Superior temporal gyrus (tissue), 1 donor: Measurements from ENCODE around the gene MAFF.

Experiments
- DNase-seq: peaks from one replicate; pipeline ENCODE4 v3.0.0-alpha.2; 2016; ENCODE audit errors: extremely low spot score

Gene MAFF

DNA sequence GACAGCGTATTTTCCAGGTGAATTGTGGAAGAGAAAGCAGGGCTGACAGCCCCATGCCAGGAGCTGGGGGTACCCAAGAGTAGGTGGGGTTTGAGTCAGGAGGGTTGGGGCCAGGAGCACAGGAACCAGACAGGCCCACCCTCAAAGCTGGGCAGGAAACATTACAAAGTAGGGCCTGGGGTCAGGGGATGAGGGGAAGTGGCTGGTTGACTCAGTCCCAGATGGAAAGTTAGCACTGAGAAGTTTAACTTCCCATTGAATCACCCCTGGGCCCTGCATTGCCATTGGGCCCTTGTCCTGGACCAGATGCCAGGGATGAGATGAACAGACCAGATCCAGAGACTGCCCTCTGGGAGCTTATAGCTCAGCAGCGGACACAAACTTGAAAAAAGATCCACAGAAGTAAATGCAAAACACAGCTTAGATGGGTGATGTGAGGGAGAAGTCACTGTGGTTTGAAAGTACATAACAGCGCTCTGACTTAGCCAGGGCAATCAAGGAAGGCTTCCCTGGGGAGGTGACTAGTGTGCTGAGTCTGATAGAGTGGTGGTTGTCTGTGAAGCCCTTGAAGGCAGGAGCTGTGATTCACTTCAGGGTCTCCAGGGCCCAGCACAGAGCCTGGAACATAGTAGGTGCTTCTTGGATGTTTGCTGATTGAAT lies 2.2 kb downstream of the MAFF start:
- no peak for DNase-seq

- no peak for DNase-seq
These were observed 3.0 kb downstream of the MAFF start for GRCh38 chr22:38204784-38205183.

- no peak for DNase-seq
These were observed 3.7 kb downstream of the MAFF start for GRCh38 chr22:38205261-38206128.

DNA sequence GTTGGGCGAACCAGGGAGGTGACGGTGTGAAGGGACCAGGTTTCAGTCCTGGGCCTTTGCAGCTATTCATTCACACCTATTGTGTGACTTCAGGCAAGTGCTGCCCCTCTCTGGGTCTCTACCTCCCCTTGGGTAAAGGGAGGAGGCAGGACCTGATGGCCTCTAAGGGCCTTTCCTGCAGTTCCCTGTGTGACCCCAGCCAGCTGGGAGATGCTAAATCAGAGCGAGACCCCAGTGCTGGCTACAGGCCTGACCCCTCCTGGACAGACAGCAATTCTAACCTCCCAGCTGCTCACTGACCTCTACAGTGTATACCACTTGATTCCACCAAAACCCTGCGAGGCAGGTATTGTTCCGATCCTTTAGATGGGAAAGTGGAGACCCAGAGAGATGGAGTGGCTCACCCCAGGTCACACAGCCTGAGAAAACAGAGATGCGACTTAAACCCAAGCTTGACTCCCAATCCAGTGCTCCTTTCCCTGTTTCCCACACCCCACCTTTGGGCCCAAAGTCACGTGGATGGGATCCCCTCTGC lies 6.2 kb downstream of the MAFF start:
- DNase-seq: no peak

DNA sequence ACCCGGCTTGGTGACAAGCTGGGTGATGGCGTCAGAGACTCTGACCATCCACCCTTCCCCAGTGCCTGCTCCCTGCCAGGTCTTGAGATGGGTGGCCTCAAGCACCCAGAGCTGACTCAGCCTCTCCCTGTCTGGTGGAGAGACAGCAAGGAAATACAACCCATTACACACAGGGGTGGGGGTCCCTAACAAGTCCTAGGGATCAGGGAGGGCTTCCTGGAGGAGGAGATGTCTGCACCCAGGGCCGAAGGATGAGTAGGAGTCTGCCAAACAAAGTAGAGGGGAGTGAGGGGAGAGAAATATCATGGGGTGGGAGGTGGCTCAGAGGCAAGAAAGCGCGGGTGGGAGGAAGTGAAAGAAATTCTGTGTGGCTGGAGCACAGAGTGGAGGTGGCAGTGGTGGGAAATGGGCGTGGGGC lies 6.8 kb downstream of the MAFF start:
- DNase-seq: no peak

- DNase-seq: no peak
These were observed 9.8 kb downstream of the MAFF start for GRCh38 chr22:38211556-38211955.

DNA sequence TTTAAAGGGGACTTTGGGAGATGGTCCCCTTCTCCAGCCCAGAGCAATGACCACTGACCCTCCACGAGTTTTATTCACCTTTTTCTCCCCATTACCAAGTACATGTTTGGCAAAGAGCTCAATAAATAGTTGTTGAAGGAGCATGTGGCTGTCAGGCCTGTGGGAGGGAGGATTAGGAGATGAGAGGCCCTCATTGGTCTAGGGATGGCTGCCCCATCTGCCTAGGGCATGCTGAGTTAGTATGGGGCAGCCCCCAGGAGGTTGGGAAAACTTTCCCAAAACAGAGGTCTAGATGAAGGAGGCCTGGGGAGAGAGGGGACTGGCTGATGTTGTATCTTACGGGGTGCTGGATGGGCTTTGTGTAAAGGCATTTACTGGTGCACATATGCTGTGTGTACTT lies 10.6 kb downstream of the MAFF start:
- no peak for DNase-seq

- no peak for DNase-seq
These were observed 11.7 kb downstream of the MAFF start for GRCh38 chr22:38213319-38213989.

GRCh38 chr22:38213990-38214301 lies 12.2 kb downstream of the MAFF start:
- no peak for DNase-seq

GRCh38 chr22:38214302-38215056 lies 12.7 kb downstream of the MAFF start:
- no peak for DNase-seq

DNA sequence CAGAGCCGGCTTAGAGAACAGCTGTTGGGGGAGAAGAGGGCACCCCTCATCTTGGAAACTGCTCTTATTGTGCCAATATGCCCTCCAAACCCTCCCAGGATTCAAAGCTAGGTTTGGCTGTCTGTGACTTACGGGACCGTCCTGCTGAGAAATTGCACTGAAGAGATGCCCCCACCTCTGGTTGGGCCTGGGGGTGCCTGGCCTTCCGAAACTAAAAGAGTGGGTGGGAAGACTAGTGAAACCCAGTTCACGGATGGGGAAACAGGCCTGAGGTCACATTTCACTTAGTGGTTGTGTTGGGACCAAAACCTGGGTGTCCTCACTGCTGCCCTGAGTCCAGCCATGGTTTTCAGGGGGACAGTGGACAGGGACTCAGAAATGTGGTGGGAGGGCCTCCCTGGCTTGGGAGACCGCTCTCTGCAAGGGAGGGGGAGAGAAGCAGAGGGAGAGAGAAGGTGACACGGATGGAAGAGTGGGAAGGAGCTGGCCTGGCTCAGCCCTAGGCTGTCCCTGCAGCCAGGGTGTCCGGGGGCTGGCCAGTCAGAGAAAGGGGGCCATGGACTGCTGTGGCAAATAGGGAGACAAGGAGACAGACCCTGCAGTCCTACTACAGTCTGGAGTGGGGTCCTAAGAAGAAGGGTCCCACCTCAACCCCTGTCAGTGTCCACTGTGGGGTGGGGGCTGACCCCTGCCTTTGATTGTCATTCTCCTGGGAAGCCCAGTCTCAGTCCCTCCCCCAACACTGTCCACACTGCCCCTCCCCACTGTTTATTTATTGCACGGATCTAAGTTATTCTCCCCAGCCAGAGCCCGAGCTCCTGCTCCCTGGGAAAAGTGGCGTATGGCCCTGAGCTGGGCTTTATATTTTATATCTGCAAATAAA lies 13.6 kb downstream of the MAFF start:
- no peak for DNase-seq

- DNase-seq: no peak
These were observed 17.1 kb downstream of the MAFF start for GRCh38 chr22:38218661-38219622.

DNA sequence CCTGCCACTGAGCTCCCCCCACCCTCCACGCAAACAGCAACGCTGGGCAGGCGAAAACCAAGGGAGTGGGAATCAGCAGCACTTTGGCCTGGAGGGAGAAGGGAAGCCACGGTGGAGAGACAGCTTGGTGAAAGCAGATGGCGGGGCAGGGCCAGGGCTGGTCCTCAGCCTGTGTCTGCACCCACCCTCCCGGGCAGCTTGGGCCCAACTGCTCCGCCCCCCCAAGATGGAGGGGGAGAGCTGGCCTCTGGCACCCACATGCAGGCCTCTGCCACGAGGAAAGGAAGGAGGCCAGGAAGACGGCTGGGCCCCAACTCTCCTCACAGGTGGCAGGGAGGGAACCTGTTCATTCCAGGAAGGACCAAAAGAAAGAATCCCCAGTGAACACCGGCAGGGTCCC lies 17.8 kb downstream of the MAFF start:
- no peak for DNase-seq

DNA sequence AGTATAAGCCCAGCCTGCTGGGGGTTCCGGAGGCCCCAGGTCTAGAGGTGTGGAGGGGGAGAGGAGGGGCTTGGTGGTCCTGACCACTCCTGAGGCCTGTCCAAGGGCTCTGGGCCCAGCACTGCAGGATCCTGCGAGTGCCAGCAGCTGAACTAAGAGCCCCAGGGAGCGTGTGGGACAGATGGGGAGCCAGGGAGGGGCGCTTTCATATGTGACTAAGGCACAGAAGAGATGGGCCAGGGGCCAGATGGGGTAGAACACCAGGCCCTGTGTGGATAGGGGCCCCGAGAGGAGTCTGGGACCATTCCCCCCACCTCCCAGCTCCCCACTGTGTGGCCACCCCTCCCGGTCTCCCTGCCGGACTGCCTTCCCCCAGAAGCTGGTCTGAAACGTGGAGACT lies 18.4 kb downstream of the MAFF start:
- DNase-seq: no peak

DNA sequence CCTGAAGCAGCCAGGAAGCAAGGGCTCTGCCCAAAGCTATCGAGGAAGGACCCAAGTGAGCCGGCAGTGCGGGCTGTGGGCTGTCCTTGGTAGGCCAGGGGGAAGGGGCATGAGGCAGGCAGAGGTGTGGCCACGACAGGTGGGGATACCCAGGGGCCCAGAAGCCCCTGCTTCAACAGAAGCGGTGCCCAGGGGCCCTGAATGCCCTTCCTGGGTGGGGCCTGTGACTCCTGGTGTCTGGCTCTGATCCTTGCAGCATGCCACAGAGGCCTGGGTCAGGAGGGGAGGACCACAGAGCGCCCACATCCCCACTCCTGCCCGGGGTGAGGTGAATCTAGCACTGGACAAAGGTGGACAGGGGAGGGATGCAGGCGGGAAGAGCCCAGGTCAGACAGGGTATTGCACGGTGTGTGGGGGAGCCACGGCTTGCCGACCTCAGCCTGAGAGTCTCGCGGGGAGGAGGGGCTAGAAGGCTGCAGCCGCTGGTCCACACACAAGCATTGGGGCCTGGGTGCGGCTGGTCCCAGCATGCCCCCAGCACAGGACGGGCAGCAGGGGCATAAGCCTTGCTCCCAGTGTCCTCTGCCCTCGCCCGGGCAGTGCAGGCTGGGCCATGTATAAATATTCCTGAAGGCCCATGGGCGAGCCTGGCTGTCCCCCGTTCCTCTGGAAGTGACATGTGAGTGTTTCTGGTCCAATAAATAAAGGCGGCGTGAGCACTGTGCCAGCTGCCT lies 19.0 kb downstream of the MAFF start:
- DNase-seq: no peak

GRCh38 chr22:38221407-38221806 lies 19.6 kb downstream of the MAFF start:
- DNase-seq: no peak

DNA sequence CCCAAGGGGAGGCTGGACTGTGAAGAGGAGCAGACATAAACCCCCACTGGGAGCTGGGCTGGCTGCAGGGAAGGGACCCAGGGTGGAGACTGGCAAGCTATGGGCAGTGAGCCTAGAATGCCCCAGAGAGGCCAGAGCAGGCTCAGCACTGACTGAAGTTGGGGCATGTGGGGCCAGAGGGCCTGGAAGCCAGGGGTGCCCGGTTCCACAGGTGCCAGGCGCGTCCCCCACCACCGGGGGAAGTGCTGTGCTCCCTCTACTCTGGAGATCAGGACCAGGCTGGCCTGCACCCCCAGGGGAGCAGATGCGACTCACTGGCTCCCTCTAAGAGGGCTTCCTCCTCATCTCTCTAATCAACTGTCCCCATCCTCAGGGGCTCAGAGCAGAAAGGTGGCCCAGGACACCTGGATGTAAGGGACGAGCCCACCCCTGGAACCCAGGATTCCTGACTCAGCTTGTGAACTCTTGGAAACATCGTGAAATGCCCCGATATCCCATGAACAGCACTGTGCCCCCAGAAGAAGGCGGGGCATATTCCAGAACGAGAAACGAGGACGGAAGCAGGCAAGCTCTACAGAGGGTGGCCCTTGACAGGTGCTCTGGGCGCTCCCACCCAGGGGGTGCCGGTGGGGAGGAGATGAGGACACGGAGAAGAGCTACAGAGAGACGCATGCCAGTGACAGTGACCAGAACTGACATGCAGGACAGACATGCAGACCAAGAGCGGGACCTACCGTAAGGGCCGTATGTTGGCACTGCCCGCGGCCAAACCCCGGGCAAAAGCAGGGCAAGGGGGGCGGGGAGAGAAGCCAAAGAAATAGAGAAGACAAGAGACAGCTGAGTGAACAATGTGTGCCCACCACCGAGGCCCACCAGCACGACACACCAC lies 20.4 kb downstream of the MAFF start:
- no peak for DNase-seq

- no peak for DNase-seq
These were observed 21.0 kb downstream of the MAFF start for GRCh38 chr22:38222797-38223119.
